Islet of Langerhans (tissue), 1 donor: ENCODE results near the gene STIMATE.

Experiments
- FAIRE-seq: peaks from one replicate; lab custom pipeline; 2011; peaks lifted over from hg19 to GRCh38; lab: Jason Lieb, UNC

STIMATE gene

GRCh38 chr3:52790337-52790736 is 107.0 kb downstream of the STIMATE start:
- no peak for FAIRE-seq

- no peak for FAIRE-seq
Measured at GRCh38 chr3:52789746-52790040, 107.7 kb downstream of the STIMATE start.

GRCh38 chr3:52788890-52789745 is 108.2 kb downstream of the STIMATE start:
- no peak for FAIRE-seq

- no peak for FAIRE-seq
Measured at GRCh38 chr3:52787672-52788625, 109.4 kb downstream of the STIMATE start.

GRCh38 chr3:52787246-52787645 is 110.1 kb downstream of the STIMATE start:
- no peak for FAIRE-seq
